OCI-LY3 (cell line): ENCODE data around the gene APOC1.

Experiments used
- CTCF ChIP-seq: fragments of 200-600, 300-600 bp; sonication (generic); IDR thresholded peaks from 2 replicates; pipeline ENCODE4 v1.5.1; 2014; ENCODE audit warnings: antibody characterized with exemption, low read length, low read depth
- EZH2phosphoT487 ChIP-seq: fragments of 200-600 bp; shearing (Covaris generic); IDR thresholded peaks from 2 replicates; pipeline ENCODE4 v1.6.1; 2018; ENCODE audit warnings: antibody characterized with exemption, mixed run types, low read depth

- TF ChIP-seq CTCF (no peak), EZH2phosphoT487 (no peak)
These were observed 23.2 kb upstream of the APOC1 start, which contains the start of gene TOMM40 for GRCh38 chr19:44891016-44891882.
